ENCODE measurements around the gene USP35.

Gene USP35

DNA sequence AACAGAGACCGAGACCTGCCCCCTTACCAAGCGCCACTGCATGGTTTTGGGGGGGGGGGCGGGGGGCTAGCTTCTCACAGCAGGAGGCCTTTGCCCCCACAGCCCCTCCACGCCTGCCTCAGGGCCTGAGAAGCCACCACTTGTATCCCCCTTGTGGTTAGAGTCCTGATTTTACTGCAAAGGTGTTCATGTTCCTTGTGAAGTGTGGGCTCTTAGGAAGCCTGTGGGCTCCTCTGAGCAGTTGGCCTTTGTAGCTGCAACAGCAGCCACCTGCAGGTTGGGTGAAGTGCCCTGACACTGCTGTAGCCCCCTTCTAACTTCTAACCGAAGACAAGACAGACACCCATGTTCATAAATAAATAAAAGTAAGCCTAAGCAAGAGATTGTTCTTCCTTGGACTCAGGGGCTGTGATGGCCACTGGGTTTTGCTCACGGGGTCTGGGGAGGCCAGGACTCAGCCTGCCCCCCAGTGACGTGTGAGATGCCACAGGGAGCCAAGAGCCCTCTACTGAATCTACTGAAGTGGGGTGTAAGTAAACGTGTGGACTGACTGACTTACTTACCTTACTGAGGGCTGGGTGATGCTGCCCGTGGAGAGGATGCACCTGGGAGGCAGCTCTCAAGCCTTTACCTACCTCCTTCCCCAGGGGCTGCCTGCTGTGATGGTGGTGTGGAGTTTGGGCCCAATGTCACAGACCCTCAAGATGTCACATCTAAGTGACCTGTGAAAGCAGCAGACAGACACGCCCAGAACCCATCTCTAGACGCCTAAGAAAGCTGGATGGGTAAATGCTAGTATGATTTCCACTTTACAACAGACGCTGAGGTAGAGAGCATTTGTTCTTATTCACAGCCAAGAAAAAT lies 25.8 kb downstream of the USP35 start:
- H3K4me3 ChIP-seq (ENCODE audit: low read depth, low read length), result no peak overlapping the region
- TF ChIP-seq, protein P1, sequence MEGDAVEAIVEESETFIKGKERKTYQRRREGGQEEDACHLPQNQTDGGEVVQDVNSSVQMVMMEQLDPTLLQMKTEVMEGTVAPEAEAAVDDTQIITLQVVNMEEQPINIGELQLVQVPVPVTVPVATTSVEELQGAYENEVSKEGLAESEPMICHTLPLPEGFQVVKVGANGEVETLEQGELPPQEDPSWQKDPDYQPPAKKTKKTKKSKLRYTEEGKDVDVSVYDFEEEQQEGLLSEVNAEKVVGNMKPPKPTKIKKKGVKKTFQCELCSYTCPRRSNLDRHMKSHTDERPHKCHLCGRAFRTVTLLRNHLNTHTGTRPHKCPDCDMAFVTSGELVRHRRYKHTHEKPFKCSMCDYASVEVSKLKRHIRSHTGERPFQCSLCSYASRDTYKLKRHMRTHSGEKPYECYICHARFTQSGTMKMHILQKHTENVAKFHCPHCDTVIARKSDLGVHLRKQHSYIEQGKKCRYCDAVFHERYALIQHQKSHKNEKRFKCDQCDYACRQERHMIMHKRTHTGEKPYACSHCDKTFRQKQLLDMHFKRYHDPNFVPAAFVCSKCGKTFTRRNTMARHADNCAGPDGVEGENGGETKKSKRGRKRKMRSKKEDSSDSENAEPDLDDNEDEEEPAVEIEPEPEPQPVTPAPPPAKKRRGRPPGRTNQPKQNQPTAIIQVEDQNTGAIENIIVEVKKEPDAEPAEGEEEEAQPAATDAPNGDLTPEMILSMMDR (IDR thresholded peaks at IDR 0.05; ENCODE audit: control insufficient read depth, extremely low read depth, insufficient read depth), result no peak
- DNase-seq (ENCODE audit: low read depth), result no peak

DNA sequence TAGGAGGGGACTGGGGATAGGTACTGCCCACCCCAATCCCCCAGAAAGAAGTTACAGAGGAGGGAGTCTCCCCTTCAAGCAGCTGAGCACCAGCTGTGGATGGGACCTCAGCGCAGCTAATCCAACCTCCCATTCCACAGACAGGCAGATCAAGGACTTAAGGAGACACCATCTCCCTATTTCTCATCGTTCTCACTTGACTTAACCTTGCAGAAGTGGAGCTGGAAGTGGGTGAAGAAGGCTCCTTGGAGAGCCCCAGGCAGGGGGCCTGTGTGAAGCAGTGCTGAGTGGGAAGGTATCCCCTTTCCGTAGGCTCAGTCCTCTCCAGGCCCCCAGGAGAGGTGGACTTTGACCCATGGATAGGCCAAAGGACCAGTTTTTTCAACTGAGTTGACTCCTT lies 27.3 kb downstream of the USP35 start:
- TF ChIP-seq, protein P1 (IDR thresholded peaks at IDR 0.05; ENCODE audit: control insufficient read depth, extremely low read depth, insufficient read depth), result no peak
- H3K4me3 ChIP-seq (ENCODE audit: low read depth, low read length), result no peak overlapping the region
- DNase-seq (ENCODE audit: low read depth), result no peak

DNA sequence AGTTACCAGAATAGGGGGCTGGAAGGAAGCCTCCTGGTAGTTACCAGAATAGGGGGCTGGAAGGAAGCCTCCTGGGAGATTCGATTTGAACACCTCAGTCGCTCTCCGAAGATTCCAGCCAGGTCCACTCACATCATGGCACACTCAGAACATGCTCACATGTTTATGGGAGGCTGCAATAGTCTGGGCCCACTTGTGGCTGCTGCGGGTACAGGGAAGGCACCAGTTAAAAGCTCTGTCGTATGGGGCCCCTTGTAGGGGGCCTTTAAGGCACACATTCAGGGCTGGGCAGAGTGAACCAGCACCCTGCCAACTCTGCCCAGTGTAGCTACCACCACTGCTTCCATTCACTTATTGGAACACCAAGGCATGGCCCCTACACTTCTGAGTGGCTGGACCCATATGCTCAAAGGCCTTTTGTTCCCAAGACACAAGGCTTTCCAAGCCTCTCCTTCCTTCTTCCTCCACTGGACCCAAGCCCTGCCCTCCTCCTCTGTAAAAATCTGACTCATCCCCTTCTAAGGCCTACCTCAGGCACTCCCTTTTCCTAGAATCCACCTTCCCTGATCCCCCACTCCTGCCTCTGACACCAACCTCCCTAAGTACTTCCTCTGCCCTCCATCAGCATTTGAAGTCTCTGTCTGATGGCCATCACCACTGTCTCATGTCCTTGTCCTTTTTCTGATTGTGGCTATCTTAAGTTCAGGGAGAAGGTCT lies 28.0 kb downstream of the USP35 start:
- TF ChIP-seq, protein P1 (IDR thresholded peaks at IDR 0.05; ENCODE audit: control insufficient read depth, extremely low read depth, insufficient read depth), result no peak
- no peak for DNase-seq (ENCODE audit: low read depth)

DNA sequence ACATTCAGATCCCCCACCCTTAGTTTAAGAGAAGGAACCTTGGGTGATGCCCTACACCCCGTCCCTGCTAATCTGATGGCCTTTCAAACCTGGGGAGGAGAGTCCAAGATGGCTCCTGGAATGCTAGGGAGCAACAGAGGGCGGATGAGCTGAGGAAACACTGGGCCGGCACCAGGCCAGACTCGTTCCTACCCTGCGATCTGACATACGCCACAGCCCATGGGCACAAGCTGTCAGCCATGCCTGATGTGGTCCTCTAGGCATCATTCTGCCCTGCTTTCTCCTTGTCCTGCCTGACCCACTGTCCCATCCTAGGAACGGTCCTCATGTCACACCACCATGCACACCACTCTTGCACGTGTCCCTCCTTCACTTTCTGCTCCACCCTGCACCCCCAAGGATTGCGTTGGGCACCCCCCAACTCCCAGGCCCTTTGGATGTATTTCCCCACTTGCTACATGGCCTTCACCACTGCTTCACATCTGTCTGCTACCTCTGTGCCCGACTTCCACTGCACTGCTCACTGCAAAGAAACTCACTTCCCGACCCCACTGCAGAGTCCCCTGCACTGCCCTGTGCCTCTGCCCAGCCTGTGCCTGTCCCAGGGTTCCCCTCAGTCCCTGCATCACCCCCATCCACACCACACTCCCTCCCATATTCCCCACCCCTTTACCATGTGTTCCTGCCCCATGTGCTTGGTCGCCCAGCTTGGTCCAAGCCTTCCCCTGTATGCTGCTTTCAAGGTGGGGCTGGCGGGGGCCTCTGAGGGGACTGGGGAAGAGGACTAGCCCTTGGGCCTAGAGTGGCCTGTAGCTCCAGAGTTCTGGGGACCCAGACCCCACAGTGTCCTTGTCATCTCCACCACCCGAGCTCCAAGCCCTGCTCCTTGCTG lies 29.2 kb downstream of the USP35 start:
- TF ChIP-seq, protein P1 (IDR thresholded peaks at IDR 0.05; ENCODE audit: control insufficient read depth, extremely low read depth, insufficient read depth), result no peak
- no peak overlapping the region for H3K4me3 ChIP-seq (ENCODE audit: low read depth, low read length)
- DNase-seq (ENCODE audit: low read depth), result no peak

More for the DNA sequence above, 28.0 kb downstream of the USP35 start:
- H3K4me3 ChIP-seq (ENCODE audit: low read depth, low read length), result no peak overlapping the region

DNA sequence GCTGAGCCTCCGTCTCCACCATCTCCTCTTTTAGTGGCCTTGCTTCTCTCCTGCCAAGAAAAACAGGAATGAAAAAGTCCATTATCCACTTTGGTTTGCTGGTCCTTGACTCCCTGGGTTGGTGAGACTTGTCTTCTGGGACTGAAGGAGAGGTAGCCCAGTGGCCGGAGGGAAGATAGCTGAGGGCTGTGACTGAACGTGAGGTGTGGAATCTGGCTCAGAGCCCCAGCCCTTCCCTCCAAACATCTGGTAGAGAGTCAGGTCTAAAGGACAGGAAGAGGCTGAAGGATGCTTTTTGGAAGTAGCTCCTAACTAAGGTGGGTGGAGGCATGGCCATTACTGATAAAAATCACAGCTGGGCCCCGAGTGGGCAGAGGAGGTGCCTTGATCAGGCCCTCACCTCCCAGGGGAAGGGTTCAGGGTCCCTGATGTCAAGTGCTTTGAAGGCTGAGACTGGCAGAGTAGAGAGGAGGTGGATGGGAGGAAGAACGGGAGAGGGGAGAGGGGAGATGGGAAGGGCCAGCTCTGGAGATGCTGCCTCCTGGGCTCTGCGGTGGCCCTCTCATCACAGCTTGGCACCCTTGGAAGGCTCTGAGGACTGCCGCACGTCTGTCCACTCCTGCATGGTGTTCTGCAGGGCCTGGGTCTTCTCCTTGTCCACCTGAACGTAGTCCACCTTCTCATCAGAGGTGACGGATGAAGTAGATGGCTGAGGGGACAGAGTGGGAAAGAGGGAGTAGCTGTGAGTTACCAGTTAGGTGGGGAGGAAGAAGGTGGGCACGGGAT lies 30.2 kb downstream of the USP35 start:
- TF ChIP-seq, protein P1 (IDR thresholded peaks at IDR 0.05; ENCODE audit: control insufficient read depth, extremely low read depth, insufficient read depth), result no peak
- no peak for DNase-seq (ENCODE audit: low read depth)

More for the DNA sequence above, 30.2 kb downstream of the USP35 start:
- H3K4me3 ChIP-seq (ENCODE audit: low read depth, low read length), result no peak overlapping the region
